PFSK-1 (cell line): ENCODE measurements around the gene RASSF8.

Experiments used
- FOXP2 ChIP-seq: optimal IDR thresholded peaks from 2 replicates; pipeline ENCODE3; 2011; ENCODE audit warnings: borderline replicate concordance, control low read depth, inconsistent platforms; ENCODE audit not compliant: insufficient read depth; ENCODE audit errors: extremely low read length, extremely low read depth
- POLR2AphosphoS5 ChIP-seq: IDR thresholded peaks from 2 replicates; pipeline ENCODE4 v1.6.1; 2012; ENCODE audit warnings: low read depth, mild to moderate bottlenecking, control low read depth, low read length, moderate library complexity
- SIN3A ChIP-seq: IDR thresholded peaks from 2 replicates; pipeline ENCODE4 v1.6.1; 2012; ENCODE audit warnings: mild to moderate bottlenecking, low read length, moderate library complexity, borderline replicate concordance; ENCODE audit not compliant: insufficient read depth
- TAF1 ChIP-seq: IDR thresholded peaks from 2 replicates; pipeline ENCODE4 v1.6.1; 2012; ENCODE audit warnings: low read length, control low read depth, borderline replicate concordance; ENCODE audit not compliant: insufficient read depth
- TF ChIP-seq, protein P1 (sequence below), 2 experiments: IDR thresholded peaks; 2 replicates each; pipeline versions ENCODE4 v1.6.1 to v1.8.0; 2011 to 2012; ENCODE audit warnings: low read depth in 2 of 2, low read length in 2 of 2, control low read depth in 1 of 2, inconsistent platforms in 1 of 2, mild to moderate bottlenecking in 1 of 2, moderate library complexity in 1 of 2; ENCODE audit not compliant: insufficient read depth in 1 of 2

Gene RASSF8

DNA sequence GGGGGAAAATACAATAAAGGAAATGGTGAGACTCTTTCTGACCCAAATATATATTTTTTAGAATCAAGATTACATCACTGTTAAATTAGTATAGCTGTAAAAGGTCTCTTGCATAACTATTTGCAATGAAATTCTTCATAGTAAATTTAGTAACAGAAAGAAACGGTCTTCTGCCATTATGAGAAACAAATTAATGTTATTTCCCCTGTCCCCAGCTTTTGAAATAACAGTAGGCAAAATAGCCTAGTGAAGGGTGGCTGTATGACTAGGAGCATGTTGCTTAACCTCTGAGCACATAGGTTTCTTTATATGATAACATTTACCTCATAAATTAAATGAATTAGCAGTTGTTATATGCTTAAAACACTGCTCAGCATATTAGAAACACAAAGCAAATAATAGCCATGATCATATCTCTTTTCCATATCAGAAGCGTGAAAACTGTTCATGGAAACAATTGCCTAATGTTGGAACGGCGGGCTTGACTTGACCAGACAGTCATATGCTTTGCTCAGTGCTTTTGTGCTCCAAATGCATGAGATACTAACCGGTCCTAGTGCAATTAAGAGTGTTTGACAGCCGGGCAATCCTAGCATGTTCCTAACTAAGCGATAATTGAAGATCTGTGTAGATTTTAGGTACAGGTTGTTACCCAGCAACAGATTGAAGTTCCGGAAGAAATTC is 142.3 kb downstream of the RASSF8 start:
- TF ChIP-seq SIN3A (no peak), FOXP2 (no peak), POLR2AphosphoS5 (no peak), TAF1 (no peak)
- TF ChIP-seq, protein P1, sequence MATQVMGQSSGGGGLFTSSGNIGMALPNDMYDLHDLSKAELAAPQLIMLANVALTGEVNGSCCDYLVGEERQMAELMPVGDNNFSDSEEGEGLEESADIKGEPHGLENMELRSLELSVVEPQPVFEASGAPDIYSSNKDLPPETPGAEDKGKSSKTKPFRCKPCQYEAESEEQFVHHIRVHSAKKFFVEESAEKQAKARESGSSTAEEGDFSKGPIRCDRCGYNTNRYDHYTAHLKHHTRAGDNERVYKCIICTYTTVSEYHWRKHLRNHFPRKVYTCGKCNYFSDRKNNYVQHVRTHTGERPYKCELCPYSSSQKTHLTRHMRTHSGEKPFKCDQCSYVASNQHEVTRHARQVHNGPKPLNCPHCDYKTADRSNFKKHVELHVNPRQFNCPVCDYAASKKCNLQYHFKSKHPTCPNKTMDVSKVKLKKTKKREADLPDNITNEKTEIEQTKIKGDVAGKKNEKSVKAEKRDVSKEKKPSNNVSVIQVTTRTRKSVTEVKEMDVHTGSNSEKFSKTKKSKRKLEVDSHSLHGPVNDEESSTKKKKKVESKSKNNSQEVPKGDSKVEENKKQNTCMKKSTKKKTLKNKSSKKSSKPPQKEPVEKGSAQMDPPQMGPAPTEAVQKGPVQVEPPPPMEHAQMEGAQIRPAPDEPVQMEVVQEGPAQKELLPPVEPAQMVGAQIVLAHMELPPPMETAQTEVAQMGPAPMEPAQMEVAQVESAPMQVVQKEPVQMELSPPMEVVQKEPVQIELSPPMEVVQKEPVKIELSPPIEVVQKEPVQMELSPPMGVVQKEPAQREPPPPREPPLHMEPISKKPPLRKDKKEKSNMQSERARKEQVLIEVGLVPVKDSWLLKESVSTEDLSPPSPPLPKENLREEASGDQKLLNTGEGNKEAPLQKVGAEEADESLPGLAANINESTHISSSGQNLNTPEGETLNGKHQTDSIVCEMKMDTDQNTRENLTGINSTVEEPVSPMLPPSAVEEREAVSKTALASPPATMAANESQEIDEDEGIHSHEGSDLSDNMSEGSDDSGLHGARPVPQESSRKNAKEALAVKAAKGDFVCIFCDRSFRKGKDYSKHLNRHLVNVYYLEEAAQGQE (IDR thresholded peaks at IDR 0.05; ENCODE audit: insufficient read depth in 1 of 2, low read depth in 2 of 2, low read length in 2 of 2) = no peak

DNA sequence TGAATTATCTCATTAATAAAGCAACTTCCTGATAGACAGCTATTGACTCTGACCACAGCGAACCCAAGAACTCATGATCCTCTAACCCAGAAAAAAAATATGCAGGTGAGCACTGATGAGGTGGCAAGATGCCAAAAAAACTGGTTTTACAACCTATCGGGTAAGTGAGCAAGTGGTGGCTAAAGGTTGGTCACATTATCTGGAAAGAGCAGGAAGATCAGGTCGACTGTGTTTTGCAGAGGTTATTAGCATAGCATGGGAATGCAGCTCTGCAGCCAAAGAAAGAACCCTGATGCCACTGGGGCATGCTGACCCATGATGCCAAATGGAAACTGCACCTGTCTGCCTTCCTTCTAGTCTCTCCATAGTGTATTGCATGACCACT is 142.9 kb downstream of the RASSF8 start:
- TF ChIP-seq POLR2AphosphoS5 (no peak), SIN3A (no peak), FOXP2 (no peak), TAF1 (no peak)
- TF ChIP-seq, protein P1 (IDR thresholded peaks at IDR 0.05; ENCODE audit: insufficient read depth in 1 of 2, low read depth in 2 of 2, low read length in 2 of 2) = no peak

GRCh38 chr12:26101763-26102162 is 143.3 kb downstream of the RASSF8 start:
- TF ChIP-seq POLR2AphosphoS5 = no peak
- TF ChIP-seq, protein P1 (IDR thresholded peaks at IDR 0.05; ENCODE audit: insufficient read depth in 1 of 2, low read depth in 2 of 2, low read length in 2 of 2) = no peak
- no peak for TF ChIP-seq TAF1
- no peak for TF ChIP-seq FOXP2
- no peak for TF ChIP-seq SIN3A

- TF ChIP-seq TAF1 = no peak
- TF ChIP-seq, protein P1 (IDR thresholded peaks at IDR 0.05; ENCODE audit: insufficient read depth in 1 of 2, low read depth in 2 of 2, low read length in 2 of 2) = no peak
- no peak for TF ChIP-seq POLR2AphosphoS5
- no peak for TF ChIP-seq SIN3A
- no peak for TF ChIP-seq FOXP2
Measured at GRCh38 chr12:26102953-26103352, 144.5 kb downstream of the RASSF8 start.
